ENCODE data around the gene SLIT3.
"Not testable (repeated sequence)": the region's sequence is repeated elsewhere in the genome, so short reads cannot be mapped to it uniquely, and the experiment has no call there.

SLIT3 gene

DNA sequence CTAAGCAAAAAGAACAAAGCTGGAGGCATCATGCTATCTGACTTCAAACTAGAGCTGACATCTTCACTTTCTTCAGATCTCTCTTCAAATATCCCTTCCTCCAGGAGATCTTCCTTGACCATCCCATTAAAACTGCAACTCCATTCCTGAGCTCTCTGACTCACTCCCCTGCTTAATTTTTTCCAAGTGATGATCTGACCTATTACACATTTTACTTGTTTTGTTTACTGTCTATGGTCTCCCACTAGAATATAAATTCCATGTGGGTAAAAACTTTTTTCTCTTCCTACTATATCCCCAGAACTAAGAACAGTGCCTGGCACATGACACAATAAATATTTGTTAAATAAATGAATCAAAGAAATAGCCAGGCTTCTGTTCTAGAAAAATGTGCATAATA lies 87.5 kb downstream of the SLIT3 start:
- no peaks in the 10 kb centered on the region for H3K36me3 ChIP-seq (ENCODE audit: control insufficient read depth, low read depth, low read length)
- H3K4me1 ChIP-seq (ENCODE audit: control insufficient read depth, low read depth, low read length), result no peaks in the 10 kb centered on the region
- H3K9ac ChIP-seq (ENCODE audit: low read length), result no peak overlapping the region
- H3K27me3 ChIP-seq (ENCODE audit: control insufficient read depth, insufficient read depth, low read length), result peaks cover 14% of the 10 kb centered on the region
- no peaks in the 10 kb centered on the region for H3K9me3 ChIP-seq (ENCODE audit: control insufficient read depth, low read depth, low read length)
- no peak overlapping the region for H3K27ac ChIP-seq (ENCODE audit: low read length)
- no peak overlapping the region for H3K4me3 ChIP-seq (ENCODE audit: low read length)

DNA sequence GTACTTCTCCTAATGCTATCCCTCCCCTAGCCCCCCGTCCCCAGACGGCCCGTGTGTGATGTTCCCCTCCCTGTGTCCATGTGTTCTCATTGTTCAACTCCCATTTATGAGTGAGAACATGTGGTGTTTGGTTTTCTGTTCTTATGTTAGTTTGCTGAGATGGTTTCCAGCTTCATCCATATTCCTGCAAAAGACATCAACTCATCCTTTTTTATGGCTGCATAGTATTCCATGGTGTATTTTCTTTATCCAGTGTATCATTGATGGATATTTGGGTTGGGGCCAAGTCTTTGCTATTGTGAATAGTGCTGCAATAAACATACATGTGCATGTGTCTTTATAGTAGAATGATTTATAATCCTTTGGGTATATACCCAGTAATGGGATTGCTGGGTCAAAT lies 89.2 kb downstream of the SLIT3 start:
- not testable (repeated sequence) for H3K9ac ChIP-seq (ENCODE audit: low read length); H3K4me3 ChIP-seq (ENCODE audit: low read length); H3K36me3 ChIP-seq (ENCODE audit: control insufficient read depth, low read depth, low read length); H3K4me1 ChIP-seq (ENCODE audit: control insufficient read depth, low read depth, low read length); H3K27ac ChIP-seq (ENCODE audit: low read length); H3K9me3 ChIP-seq (ENCODE audit: control insufficient read depth, low read depth, low read length); H3K27me3 ChIP-seq (ENCODE audit: control insufficient read depth, insufficient read depth, low read length)

DNA sequence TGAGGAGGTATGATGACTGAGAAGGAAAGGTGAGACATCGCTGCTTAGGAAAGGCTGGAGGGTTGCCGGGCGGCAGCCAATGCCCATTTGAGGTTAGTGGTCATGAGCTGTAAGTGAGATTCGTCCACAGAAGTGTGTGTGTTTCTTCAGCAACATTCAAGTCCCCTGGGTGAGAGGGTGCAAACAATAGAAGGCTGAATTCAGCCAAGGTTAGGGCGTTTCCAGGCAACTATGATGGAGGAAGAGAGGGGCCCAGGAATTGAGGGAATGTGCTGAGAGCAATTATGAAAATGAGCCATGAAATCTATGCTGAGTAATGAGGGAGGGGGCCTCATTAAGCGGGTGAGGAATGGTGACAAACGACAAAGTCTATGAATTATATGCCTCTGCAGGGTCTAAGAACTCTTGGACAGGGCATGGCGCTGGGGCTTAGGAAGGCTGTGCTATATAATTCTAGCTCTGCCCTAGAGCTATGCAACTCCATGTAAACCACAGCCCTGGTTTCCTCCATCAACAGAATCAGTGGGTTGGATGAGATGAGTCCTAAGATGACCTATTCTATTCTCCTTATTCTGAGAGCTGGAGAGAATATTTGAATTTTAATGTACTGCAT lies 96.0 kb downstream of the SLIT3 start:
- Histone ChIP-seq H3K9ac (ENCODE audit: low read length) (no peak overlapping the region), H3K4me3 (ENCODE audit: low read length) (no peak overlapping the region), H3K9me3 (ENCODE audit: control insufficient read depth, low read depth, low read length) (no peaks in the 10 kb centered on the region), H3K4me1 (ENCODE audit: control insufficient read depth, low read depth, low read length) (no peaks in the 10 kb centered on the region), H3K27ac (ENCODE audit: low read length) (no peak overlapping the region), H3K27me3 (ENCODE audit: control insufficient read depth, insufficient read depth, low read length) (no peaks in the 10 kb centered on the region), H3K36me3 (ENCODE audit: control insufficient read depth, low read depth, low read length) (no peaks in the 10 kb centered on the region)

DNA sequence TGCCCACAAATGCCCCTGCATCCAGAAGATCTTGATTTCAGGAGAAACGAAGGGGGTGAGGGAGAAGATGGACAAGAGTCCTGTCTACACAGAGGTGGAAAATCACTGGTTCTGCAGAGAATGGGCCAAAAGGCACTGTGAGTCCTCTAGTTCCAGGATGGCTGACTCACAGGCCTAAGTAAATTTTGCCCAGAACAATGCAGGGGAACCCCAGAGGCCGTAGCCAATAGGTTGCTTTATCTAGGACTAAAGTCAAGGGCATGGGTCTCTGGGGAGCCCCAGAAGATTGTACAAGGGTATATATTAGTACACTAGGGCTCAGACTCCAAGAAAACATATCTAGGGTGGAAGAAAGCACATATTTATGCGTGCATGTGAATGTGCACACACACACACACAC lies 98.0 kb downstream of the SLIT3 start:
- Histone ChIP-seq H3K27ac (ENCODE audit: low read length) (no peak overlapping the region), H3K9me3 (ENCODE audit: control insufficient read depth, low read depth, low read length) (no peaks in the 10 kb centered on the region), H3K9ac (ENCODE audit: low read length) (no peak overlapping the region), H3K27me3 (ENCODE audit: control insufficient read depth, insufficient read depth, low read length) (no peaks in the 10 kb centered on the region), H3K36me3 (ENCODE audit: control insufficient read depth, low read depth, low read length) (no peaks in the 10 kb centered on the region), H3K4me3 (ENCODE audit: low read length) (no peak overlapping the region), H3K4me1 (ENCODE audit: control insufficient read depth, low read depth, low read length) (no peaks in the 10 kb centered on the region)

DNA sequence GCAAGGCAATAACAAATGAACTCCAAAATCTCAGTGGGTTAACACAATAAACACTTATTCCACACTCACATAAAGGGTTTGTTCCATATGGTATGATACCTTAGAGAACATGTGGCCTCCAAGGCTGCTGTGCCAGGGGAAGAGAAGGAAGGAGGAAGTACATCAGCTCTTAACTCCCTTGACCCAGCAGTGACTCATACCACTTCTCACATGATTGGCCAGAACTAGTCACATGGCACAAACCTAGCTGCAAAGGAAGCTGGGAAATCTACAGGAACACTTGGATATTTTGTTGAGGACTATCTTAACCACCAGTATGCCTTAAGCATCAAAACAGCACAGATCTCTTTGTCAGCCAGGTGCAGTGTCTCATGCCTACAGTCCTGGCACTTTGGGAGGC lies 99.3 kb downstream of the SLIT3 start:
- Histone ChIP-seq H3K9ac (ENCODE audit: low read length) (no peak overlapping the region), H3K4me1 (ENCODE audit: control insufficient read depth, low read depth, low read length) (no peaks in the 10 kb centered on the region), H3K9me3 (ENCODE audit: control insufficient read depth, low read depth, low read length) (no peaks in the 10 kb centered on the region), H3K27me3 (ENCODE audit: control insufficient read depth, insufficient read depth, low read length) (no peaks in the 10 kb centered on the region), H3K4me3 (ENCODE audit: low read length) (no peak overlapping the region), H3K36me3 (ENCODE audit: control insufficient read depth, low read depth, low read length) (no peaks in the 10 kb centered on the region), H3K27ac (ENCODE audit: low read length) (no peak overlapping the region)

DNA sequence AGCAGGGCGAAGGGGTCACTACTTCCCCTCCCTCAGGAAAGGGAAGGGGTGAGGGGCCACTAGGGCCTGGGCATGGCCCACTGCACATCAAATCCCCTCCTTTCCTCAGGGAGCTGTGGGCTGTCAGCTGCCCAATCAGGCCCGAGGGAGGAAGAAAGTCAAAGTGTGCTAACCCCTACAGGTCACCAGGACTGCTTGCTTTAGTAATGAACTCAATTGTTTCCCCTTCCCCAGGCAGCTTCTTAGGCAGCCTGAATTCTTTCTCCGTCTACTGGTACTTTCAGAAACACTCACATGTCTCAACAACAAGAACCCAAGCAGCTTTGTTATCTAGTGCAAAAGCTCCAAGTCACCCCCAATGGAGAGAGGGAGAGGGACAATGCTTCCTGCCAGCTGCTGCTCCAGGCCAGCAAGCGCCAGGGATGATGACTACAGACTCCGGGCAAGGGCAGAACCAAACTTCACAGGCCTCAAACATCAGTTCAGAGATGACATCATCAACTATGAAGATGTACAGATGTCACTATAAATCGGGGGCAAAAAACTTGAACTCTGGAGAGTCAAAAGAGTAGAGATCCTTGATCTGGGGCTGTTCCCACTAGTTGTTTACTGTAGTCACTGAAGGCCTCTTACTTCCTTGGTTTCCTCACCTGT lies 100.7 kb downstream of the SLIT3 start:
- H3K27me3 ChIP-seq (ENCODE audit: control insufficient read depth, insufficient read depth, low read length), result no peaks in the 10 kb centered on the region
- H3K4me3 ChIP-seq (ENCODE audit: low read length), result no peak overlapping the region
- no peak overlapping the region for H3K27ac ChIP-seq (ENCODE audit: low read length)
- no peak overlapping the region for H3K9ac ChIP-seq (ENCODE audit: low read length)
- no peaks in the 10 kb centered on the region for H3K4me1 ChIP-seq (ENCODE audit: control insufficient read depth, low read depth, low read length)
- no peaks in the 10 kb centered on the region for H3K9me3 ChIP-seq (ENCODE audit: control insufficient read depth, low read depth, low read length)
- no peaks in the 10 kb centered on the region for H3K36me3 ChIP-seq (ENCODE audit: control insufficient read depth, low read depth, low read length)

DNA sequence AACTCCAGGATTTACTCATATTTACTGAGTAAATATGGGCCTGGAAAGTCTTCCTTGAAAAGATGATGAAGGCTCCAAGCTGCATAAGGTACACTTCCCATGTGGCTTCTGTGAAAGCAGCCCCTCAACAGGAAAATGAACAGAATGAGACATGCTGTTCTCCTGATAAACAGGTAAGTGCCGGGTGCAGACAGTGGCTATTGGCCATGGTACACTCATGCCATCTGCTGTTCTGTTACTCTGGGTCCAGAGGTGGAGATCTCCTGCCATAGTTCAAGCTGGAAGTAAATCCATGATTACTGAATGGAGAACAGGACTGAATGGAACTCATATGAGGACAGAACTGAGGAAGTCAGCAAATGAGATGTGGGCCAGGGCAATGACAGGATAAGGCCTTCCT lies 103.6 kb downstream of the SLIT3 start:
- Histone ChIP-seq H3K9ac (ENCODE audit: low read length) (no peak overlapping the region), H3K27me3 (ENCODE audit: control insufficient read depth, insufficient read depth, low read length) (no peaks in the 10 kb centered on the region), H3K27ac (ENCODE audit: low read length) (no peak overlapping the region), H3K4me1 (ENCODE audit: control insufficient read depth, low read depth, low read length) (no peaks in the 10 kb centered on the region), H3K9me3 (ENCODE audit: control insufficient read depth, low read depth, low read length) (no peaks in the 10 kb centered on the region), H3K4me3 (ENCODE audit: low read length) (no peak overlapping the region), H3K36me3 (ENCODE audit: control insufficient read depth, low read depth, low read length) (no peaks in the 10 kb centered on the region)

DNA sequence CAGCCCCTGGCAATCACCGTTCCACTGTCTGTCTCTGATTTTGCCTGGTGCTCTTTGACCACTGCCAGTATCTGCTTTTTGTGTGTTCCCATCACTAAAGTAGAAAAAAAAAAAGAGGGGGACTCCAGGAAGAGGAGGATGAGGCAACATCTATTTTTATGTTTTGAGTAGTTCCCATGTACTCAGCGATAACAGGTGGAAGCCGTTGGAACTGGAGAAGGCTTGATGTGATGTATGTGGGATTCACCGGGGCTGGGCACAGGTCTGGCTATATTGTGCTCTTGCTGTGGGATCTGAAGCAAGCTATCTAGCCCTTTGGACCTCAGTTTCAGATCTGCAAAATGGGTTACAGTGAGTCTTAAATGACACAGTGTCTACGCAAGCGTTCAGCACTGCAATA lies 104.9 kb downstream of the SLIT3 start:
- H3K36me3 ChIP-seq (ENCODE audit: control insufficient read depth, low read depth, low read length), result no peaks in the 10 kb centered on the region
- H3K4me1 ChIP-seq (ENCODE audit: control insufficient read depth, low read depth, low read length), result no peaks in the 10 kb centered on the region
- no peaks in the 10 kb centered on the region for H3K27me3 ChIP-seq (ENCODE audit: control insufficient read depth, insufficient read depth, low read length)
- H3K9ac ChIP-seq (ENCODE audit: low read length), result no peak overlapping the region
- no peak overlapping the region for H3K27ac ChIP-seq (ENCODE audit: low read length)
- no peak overlapping the region for H3K4me3 ChIP-seq (ENCODE audit: low read length)
- H3K9me3 ChIP-seq (ENCODE audit: control insufficient read depth, low read depth, low read length), result no peaks in the 10 kb centered on the region

DNA sequence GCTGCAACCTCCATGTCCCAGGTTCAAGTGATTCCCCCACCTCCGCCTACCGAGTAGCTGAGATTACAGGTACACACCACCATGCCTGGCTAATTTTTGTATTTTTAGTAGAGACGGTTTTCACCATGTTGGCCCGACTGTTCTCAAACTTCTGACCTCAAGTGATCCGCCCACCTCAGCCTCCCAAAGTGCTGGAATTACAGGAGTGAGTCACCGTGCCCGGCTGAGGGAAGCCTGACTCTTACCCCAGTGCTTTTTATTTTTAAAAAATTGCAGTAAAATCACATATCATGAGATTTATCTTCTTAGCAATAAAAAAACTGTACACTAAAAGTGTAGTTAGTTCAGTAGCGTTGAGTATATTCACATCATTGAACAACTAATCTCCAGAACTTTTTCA lies 105.3 kb downstream of the SLIT3 start:
- Histone ChIP-seq H3K4me3 (ENCODE audit: low read length) (no peak overlapping the region), H3K36me3 (ENCODE audit: control insufficient read depth, low read depth, low read length) (no peaks in the 10 kb centered on the region), H3K27ac (ENCODE audit: low read length) (no peak overlapping the region), H3K4me1 (ENCODE audit: control insufficient read depth, low read depth, low read length) (no peaks in the 10 kb centered on the region), H3K27me3 (ENCODE audit: control insufficient read depth, insufficient read depth, low read length) (no peaks in the 10 kb centered on the region), H3K9me3 (ENCODE audit: control insufficient read depth, low read depth, low read length) (no peaks in the 10 kb centered on the region), H3K9ac (ENCODE audit: low read length) (no peak overlapping the region)

DNA sequence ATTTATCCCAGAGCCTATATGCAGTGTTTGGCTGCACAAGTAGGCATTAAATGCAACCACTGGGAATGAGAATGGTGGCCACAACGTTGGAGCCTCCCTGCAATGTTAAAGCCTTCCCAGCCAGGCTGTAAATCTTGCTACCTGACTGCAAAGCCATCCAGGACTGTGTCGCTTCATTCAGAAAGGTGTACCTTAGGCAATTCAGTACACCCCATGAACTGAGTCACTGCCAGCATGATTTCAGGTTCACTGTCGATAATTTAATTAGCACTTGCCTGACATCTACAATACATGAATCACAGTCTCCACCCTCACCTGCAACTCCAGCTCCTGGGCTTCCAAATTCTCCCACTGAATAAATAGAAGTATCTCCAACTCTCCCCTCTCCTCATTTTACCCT lies 108.4 kb downstream of the SLIT3 start:
- no peaks in the 10 kb centered on the region for H3K36me3 ChIP-seq (ENCODE audit: control insufficient read depth, low read depth, low read length)
- no peak overlapping the region for H3K27ac ChIP-seq (ENCODE audit: low read length)
- H3K4me3 ChIP-seq (ENCODE audit: low read length), result no peak overlapping the region
- H3K4me1 ChIP-seq (ENCODE audit: control insufficient read depth, low read depth, low read length), result no peaks in the 10 kb centered on the region
- H3K9me3 ChIP-seq (ENCODE audit: control insufficient read depth, low read depth, low read length), result no peaks in the 10 kb centered on the region
- H3K9ac ChIP-seq (ENCODE audit: low read length), result no peak overlapping the region
- no peaks in the 10 kb centered on the region for H3K27me3 ChIP-seq (ENCODE audit: control insufficient read depth, insufficient read depth, low read length)

DNA sequence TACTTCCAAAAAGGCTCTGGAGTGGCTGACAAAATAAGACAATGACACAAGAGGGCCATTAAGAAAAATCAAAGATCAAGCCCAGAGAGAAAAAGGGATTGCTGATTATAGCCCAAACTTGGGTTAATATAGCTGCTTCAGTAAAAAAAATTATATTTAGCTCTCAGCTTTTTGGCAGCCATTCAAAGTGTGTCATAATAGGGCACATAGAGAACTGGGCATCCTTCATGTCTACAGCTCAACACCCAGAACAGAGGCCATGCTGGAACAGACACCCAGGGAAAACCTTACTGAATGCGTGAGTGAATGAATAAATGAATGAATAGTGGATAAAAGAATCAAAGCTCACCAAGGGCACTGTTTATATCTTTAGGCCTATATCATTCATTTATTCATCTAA lies 110.1 kb downstream of the SLIT3 start:
- Histone ChIP-seq H3K4me1 (ENCODE audit: control insufficient read depth, low read depth, low read length) (no peaks in the 10 kb centered on the region), H3K9me3 (ENCODE audit: control insufficient read depth, low read depth, low read length) (no peaks in the 10 kb centered on the region), H3K27ac (ENCODE audit: low read length) (no peak overlapping the region), H3K4me3 (ENCODE audit: low read length) (no peak overlapping the region), H3K36me3 (ENCODE audit: control insufficient read depth, low read depth, low read length) (no peaks in the 10 kb centered on the region), H3K9ac (ENCODE audit: low read length) (no peak overlapping the region), H3K27me3 (ENCODE audit: control insufficient read depth, insufficient read depth, low read length) (no peaks in the 10 kb centered on the region)

DNA sequence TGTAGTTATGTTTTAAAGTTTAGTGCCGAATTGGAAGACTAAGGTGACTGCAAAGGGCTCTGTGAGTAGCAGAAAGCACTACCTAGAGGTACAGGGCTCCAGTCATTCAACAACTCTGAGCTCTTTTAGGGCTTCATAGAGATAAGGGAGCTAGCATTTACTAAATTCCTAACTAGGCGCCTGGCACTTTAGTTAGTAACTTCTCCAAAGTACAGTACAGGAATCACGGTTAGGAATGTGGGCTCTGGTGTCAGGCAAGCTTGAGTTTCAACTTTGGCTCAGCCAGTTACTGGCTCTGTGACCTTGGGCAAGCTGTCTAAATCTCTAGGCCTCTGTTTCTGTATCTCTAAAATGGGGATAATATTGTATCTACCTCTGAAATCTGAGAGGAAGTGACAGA lies 115.3 kb downstream of the SLIT3 start:
- Histone ChIP-seq H3K27me3 (ENCODE audit: control insufficient read depth, insufficient read depth, low read length) (no peaks in the 10 kb centered on the region), H3K36me3 (ENCODE audit: control insufficient read depth, low read depth, low read length) (no peaks in the 10 kb centered on the region), H3K9ac (ENCODE audit: low read length) (no peak overlapping the region), H3K4me1 (ENCODE audit: control insufficient read depth, low read depth, low read length) (no peaks in the 10 kb centered on the region), H3K9me3 (ENCODE audit: control insufficient read depth, low read depth, low read length) (no peaks in the 10 kb centered on the region), H3K4me3 (ENCODE audit: low read length) (no peak overlapping the region), H3K27ac (ENCODE audit: low read length) (no peak overlapping the region)
